ENCODE measurements around the gene ZNRD2. TPM values are rescaled to one million over a fixed set of nuclear protein-coding genes. Genes with fewer than 3 reads are reported as not detected.
A peak's percentile ranks its signal among the peaks of the same experiment; 100 is the strongest.

The ZNRD2 gene
- total RNA-seq, 1 experiment from 2014 or later: 126 TPM

DNA sequence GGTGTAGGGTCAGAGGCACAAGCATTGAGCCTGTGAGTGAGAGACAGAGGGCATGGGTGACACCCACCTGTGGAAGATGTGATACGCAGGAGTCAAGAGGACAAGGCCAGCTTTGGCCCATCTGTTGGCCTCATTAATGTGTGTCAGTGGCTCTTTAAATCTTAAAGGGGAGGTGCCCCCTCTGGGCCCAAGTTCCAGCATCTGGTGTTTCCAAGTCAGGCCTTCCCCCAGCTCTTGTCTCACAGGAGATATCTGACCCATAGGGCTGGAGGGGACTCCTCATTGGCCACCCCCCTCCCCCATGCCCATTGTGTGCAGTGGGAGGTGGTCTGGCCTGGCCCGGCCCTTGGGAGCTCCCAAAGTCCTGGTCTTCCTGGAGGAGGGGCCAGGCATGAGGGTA is 16.4 kb downstream of the ZNRD2 start:
- H3K4me1 ChIP-seq (ENCODE audit: insufficient read depth, low read length): no peaks in the 10 kb centered on the region
- BruUV-seq (replicated peaks): no TSS peak
- peaks cover 7% of the 10 kb centered on the region for H3K36me3 ChIP-seq (ENCODE audit: low read depth, low read length)
- H2AFZ ChIP-seq (ENCODE audit: low read length): no peak overlapping the region
- no peak overlapping the region for H3K9ac ChIP-seq (ENCODE audit: low read length)
- TF ChIP-seq EZH2phosphoT487 (IDR thresholded peaks at IDR 0.05; ENCODE audit: borderline replicate concordance, low read length) (no peak), EZH2 (IDR thresholded peaks at IDR 0.05; ENCODE audit: low read length, unreplicated experiment) (no peak)
- TF ChIP-seq, protein P1, sequence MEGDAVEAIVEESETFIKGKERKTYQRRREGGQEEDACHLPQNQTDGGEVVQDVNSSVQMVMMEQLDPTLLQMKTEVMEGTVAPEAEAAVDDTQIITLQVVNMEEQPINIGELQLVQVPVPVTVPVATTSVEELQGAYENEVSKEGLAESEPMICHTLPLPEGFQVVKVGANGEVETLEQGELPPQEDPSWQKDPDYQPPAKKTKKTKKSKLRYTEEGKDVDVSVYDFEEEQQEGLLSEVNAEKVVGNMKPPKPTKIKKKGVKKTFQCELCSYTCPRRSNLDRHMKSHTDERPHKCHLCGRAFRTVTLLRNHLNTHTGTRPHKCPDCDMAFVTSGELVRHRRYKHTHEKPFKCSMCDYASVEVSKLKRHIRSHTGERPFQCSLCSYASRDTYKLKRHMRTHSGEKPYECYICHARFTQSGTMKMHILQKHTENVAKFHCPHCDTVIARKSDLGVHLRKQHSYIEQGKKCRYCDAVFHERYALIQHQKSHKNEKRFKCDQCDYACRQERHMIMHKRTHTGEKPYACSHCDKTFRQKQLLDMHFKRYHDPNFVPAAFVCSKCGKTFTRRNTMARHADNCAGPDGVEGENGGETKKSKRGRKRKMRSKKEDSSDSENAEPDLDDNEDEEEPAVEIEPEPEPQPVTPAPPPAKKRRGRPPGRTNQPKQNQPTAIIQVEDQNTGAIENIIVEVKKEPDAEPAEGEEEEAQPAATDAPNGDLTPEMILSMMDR (conservative IDR thresholded peaks at IDR 0.05; ENCODE audit: low read depth, low read length): no peak
- ATAC-seq: no peak
- H4K20me1 ChIP-seq (ENCODE audit: low read length): no peaks in the 10 kb centered on the region
- no peak overlapping the region for H3K4me2 ChIP-seq (ENCODE audit: low read length)
- no peak overlapping the region for H3K4me3 ChIP-seq (ENCODE audit: low read length)
- no peaks in the 10 kb centered on the region for H3F3A ChIP-seq (ENCODE audit: low read length, unreplicated experiment)
- DNase-seq: no peak
- H3K79me2 ChIP-seq (ENCODE audit: low read length): no peaks in the 10 kb centered on the region
- POLR2A ChIA-PET (ENCODE audit: unreplicated experiment): no interaction called here
- no peaks in the 10 kb centered on the region for H3K9me3 ChIP-seq (ENCODE audit: low read length)
- intact Hi-C loops (cut with micrococcal nuclease): no loop called here
- CTCF ChIA-PET: no interaction called here
- H3K27me3 ChIP-seq (ENCODE audit: low read length): no peaks in the 10 kb centered on the region
- no peaks in the 10 kb centered on the region for H3K9me2 ChIP-seq (replicated peaks; ENCODE audit: low read length)
- H3K27ac ChIP-seq (ENCODE audit: low read length): no peak overlapping the region

DNA sequence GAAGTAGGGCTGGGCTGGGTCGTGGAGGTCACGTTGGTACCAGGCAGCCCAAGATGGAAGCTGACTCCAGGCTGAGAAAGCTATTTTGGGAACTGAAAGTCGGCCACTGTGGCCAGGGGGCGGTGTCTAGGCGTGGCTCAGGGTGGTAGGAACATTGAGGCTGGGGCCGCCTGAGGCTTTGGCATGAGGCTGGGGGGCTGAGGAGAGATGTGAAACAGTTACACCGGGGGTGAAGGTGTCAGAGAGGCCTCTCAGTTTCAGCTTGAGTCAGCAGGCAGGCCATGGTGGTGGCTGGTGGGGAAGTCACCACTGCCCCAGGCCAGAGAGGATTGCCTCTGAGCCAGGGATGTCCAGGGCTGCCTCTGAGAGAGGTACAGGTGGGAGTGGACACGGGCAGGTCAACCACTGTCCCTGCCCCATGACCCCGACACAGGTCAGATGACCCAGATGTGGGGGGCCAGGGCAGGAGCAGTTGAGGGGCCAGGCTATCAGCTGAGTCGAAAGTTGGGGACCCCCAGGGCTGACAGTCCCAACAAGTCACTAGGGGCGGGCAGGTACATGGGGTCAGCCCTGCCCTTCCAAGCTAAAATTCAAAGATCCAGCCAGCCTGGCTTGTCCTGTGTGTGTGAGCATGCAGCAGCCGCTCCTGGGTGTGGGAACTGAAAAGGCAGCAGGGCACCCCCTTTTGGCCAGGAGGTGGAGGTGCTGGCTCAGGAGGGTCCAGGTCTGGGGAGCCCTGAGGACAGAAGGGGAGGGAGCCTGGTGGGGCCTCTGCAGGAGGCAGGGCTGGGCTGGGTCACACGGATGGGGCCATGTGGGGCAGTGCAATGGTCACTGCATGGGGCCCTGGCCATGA is 18.1 kb downstream of the ZNRD2 start:
- no peak overlapping the region for H3K4me2 ChIP-seq (ENCODE audit: low read length)
- ATAC-seq: peak; percentile 74
- CTCF ChIA-PET: interaction anchor here (0.6 to 1.1 kb wide), 3 partner anchors 11 to 63 kb away, joined by 3 to 7 read pairs (median 6); partner anchors contain the start of gene SCYL1
- H3F3A ChIP-seq (ENCODE audit: low read length, unreplicated experiment): no peaks in the 10 kb centered on the region
- peaks cover 5% of the 10 kb centered on the region for H3K36me3 ChIP-seq (ENCODE audit: low read depth, low read length)
- no peaks in the 10 kb centered on the region for H3K27me3 ChIP-seq (ENCODE audit: low read length)
- H3K27ac ChIP-seq (ENCODE audit: low read length): no peak overlapping the region
- no peak overlapping the region for H3K4me3 ChIP-seq (ENCODE audit: low read length)
- DNase-seq: peak; percentile 65
- BruUV-seq (replicated peaks): no TSS peak
- no peaks in the 10 kb centered on the region for H3K9me3 ChIP-seq (ENCODE audit: low read length)
- H2AFZ ChIP-seq (ENCODE audit: low read length): no peak overlapping the region
- no peaks in the 10 kb centered on the region for H3K9me2 ChIP-seq (replicated peaks; ENCODE audit: low read length)
- intact Hi-C loops (cut with micrococcal nuclease): no loop called here
- TF ChIP-seq, protein P1 (conservative IDR thresholded peaks at IDR 0.05; ENCODE audit: low read depth, low read length): peak; percentile 76
- no peak for TF ChIP-seq EZH2phosphoT487 (IDR thresholded peaks at IDR 0.05; ENCODE audit: borderline replicate concordance, low read length)
- no peaks in the 10 kb centered on the region for H3K79me2 ChIP-seq (ENCODE audit: low read length)
- H3K4me1 ChIP-seq (ENCODE audit: insufficient read depth, low read length): no peaks in the 10 kb centered on the region
- no peaks in the 10 kb centered on the region for H4K20me1 ChIP-seq (ENCODE audit: low read length)
- POLR2A ChIA-PET (ENCODE audit: unreplicated experiment): no interaction called here
- no peak overlapping the region for H3K9ac ChIP-seq (ENCODE audit: low read length)
